ENCODE measurements around the gene CDYL2.

DNA sequence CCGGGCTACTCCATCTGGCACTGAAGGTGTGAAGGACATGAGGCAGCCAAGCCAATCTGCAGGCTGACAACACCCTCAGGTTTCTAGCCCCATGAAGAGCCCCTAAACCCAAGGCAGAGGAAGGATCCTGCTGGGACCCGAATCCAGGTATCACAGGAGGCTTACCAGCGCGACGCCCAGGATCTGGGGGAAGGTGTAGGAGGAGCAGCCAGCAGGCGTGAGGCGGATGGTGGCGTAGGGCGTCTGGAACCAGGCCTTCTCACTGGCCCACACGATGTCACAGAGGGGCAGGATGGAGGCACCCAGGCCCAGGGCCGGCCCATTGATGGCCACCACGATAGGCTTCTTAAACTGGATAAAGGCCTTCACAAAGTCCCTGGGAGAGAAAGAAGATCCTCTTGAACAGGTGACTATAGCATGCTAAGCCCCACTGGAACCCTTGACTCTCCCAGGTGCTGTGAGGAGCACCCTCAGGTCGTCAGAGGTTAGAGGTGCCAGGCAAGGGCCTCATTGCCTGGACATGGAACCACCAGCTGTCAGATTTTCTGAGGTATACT lies 191.9 kb downstream of the CDYL2 start:
- TF ChIP-seq, protein P1, sequence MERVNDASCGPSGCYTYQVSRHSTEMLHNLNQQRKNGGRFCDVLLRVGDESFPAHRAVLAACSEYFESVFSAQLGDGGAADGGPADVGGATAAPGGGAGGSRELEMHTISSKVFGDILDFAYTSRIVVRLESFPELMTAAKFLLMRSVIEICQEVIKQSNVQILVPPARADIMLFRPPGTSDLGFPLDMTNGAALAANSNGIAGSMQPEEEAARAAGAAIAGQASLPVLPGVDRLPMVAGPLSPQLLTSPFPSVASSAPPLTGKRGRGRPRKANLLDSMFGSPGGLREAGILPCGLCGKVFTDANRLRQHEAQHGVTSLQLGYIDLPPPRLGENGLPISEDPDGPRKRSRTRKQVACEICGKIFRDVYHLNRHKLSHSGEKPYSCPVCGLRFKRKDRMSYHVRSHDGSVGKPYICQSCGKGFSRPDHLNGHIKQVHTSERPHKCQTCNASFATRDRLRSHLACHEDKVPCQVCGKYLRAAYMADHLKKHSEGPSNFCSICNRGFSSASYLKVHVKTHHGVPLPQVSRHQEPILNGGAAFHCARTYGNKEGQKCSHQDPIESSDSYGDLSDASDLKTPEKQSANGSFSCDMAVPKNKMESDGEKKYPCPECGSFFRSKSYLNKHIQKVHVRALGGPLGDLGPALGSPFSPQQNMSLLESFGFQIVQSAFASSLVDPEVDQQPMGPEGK (CRISPR knock-in tag; IDR thresholded peaks at IDR 0.05; ENCODE audit: borderline replicate concordance): no peak
- TF ChIP-seq, protein P2, sequence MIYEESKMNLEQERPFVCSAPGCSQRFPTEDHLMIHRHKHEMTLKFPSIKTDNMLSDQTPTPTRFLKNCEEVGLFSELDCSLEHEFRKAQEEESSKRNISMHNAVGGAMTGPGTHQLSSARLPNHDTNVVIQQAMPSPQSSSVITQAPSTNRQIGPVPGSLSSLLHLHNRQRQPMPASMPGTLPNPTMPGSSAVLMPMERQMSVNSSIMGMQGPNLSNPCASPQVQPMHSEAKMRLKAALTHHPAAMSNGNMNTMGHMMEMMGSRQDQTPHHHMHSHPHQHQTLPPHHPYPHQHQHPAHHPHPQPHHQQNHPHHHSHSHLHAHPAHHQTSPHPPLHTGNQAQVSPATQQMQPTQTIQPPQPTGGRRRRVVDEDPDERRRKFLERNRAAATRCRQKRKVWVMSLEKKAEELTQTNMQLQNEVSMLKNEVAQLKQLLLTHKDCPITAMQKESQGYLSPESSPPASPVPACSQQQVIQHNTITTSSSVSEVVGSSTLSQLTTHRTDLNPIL (CRISPR knock-in tag; IDR thresholded peaks at IDR 0.05; ENCODE audit: low read depth): no peak
- TF ChIP-seq GLIS3 (CRISPR knock-in tag; IDR thresholded peaks at IDR 0.05): no peak

Data from SK-N-SH treated with all-trans-retinoic acid at 6 μM for 48 hours (cell line).